ENCODE data around the gene KLHL8. TPM values are rescaled to one million over a fixed set of nuclear protein-coding genes. Genes with fewer than 3 reads are reported as not detected.

Gene KLHL8
- total and polyA plus RNA-seq, 2 donors (not counting 1 experiment from before 2014, with no cell fraction given): 2.3 to 14.3 TPM

GRCh38 chr4:87230806-87231205 lies 10.4 kb upstream of the KLHL8 start:
- Histone ChIP-seq H3K4me2 (replicated peaks; ENCODE audit: low read depth, low read length, poor library complexity, severe bottlenecking) (no peak overlapping the region), H3K4me3 (ENCODE audit: control extremely low read depth in 1 of 5, extremely low read depth in 1 of 5, insufficient read depth in 1 of 5, low read depth in 2 of 5, low read length in 4 of 5) (no peak overlapping the region), H3K9me3 (ENCODE audit: control extremely low read depth in 1 of 3, control insufficient read depth in 2 of 3, insufficient read depth in 1 of 3, low read length in 2 of 3) (no peaks in the 10 kb centered on the region), H2AFZ (ENCODE audit: insufficient read depth, low read depth, low read length, poor library complexity, severe bottlenecking) (no peak overlapping the region), H3K79me2 (ENCODE audit: control insufficient read depth, insufficient read depth, low read length) (no peaks in the 10 kb centered on the region), H3K4me1 (ENCODE audit: control insufficient read depth in 2 of 2, insufficient read depth in 2 of 2, low read length in 2 of 2) (peaks cover 0 to 3% of the 10 kb centered on the region in 2 donors), H3K27ac (ENCODE audit: low read length in 2 of 2) (no peak overlapping the region), H3K36me3 (replicated peaks in 1 of 2; ENCODE audit: control extremely low read depth in 1 of 2, control insufficient read depth in 1 of 2, extremely low read depth in 1 of 2, insufficient read depth in 2 of 2, low read length in 1 of 2) (no peaks in the 10 kb centered on the region), H4K20me1 (ENCODE audit: control insufficient read depth, insufficient read depth, low read length, poor library complexity, severe bottlenecking) (no peaks in the 10 kb centered on the region), H3K27me3 (replicated peaks in 1 of 4; ENCODE audit: control extremely low read depth in 1 of 4, control insufficient read depth in 3 of 4, insufficient read depth in 4 of 4, low read length in 3 of 4) (no peaks in the 10 kb centered on the region), H3K9ac (ENCODE audit: low read length) (no peak overlapping the region)
- Mint-ChIP-seq H3K4me1 (peaks cover 3% of the 10 kb centered on the region), H3K27me3 (peaks cover 5% of the 10 kb centered on the region), H3K27ac (no peak overlapping the region), H3K9me3 (ENCODE audit: insufficient read depth) (no peaks in the 10 kb centered on the region), H3K4me3 (no peak overlapping the region)
- TF ChIP-seq EZH2 (IDR thresholded peaks at IDR 0.05; ENCODE audit: borderline replicate concordance, insufficient read depth, low read depth, low read length, poor library complexity, severe bottlenecking): no peak
- no peak for TF ChIP-seq CTCF (IDR thresholded peaks at IDR 0.05)
- WGBS (ENCODE audit: insufficient coverage): 95% methylated on average over 5 of the region's 6 CpGs
- ChIA-PET POLR2A (no interaction called here), CTCF (interaction anchor here (2.5 kb wide), 1 partner anchor 80 kb away, joined by 11 read pairs; no protein-coding TSS in a partner anchor)
- DNase-seq (no peak), ATAC-seq (ENCODE audit: low read depth) (no peak)
- intact Hi-C loops (cut with micrococcal nuclease): no loop called here

GRCh38 chr4:87229979-87230378 lies 9.6 kb upstream of the KLHL8 start:
- no peak overlapping the region for H3K4me3 Mint-ChIP-seq

More at GRCh38 chr4:87229979-87230378, 9.6 kb upstream of the KLHL8 start:
- H3K27me3 Mint-ChIP-seq: peaks cover 5% of the 10 kb centered on the region
- ChIA-PET POLR2A (no interaction called here), CTCF (interaction anchor here (0.6 to 2.5 kb wide), 2 partner anchors 79 to 87 kb away, joined by 3 to 11 read pairs; no protein-coding TSS in a partner anchor)
- DNase-seq (no peak), ATAC-seq (ENCODE audit: low read depth) (no peak)
- no peaks in the 10 kb centered on the region for H3K9me3 Mint-ChIP-seq (ENCODE audit: insufficient read depth)
- no peaks in the 10 kb centered on the region for H3K27me3 ChIP-seq (replicated peaks in 1 of 4; ENCODE audit: control extremely low read depth in 1 of 4, control insufficient read depth in 3 of 4, insufficient read depth in 4 of 4, low read length in 3 of 4)
- no peak overlapping the region for H3K27ac Mint-ChIP-seq
- H3K4me2 ChIP-seq (replicated peaks; ENCODE audit: low read depth, low read length, poor library complexity, severe bottlenecking): no peak overlapping the region
- no peak overlapping the region for H3K27ac ChIP-seq (ENCODE audit: low read length in 2 of 2)
- no peaks in the 10 kb centered on the region for H3K9me3 ChIP-seq (ENCODE audit: control extremely low read depth in 1 of 3, control insufficient read depth in 2 of 3, insufficient read depth in 1 of 3, low read length in 2 of 3)
- no peaks in the 10 kb centered on the region for H3K4me1 ChIP-seq (ENCODE audit: control insufficient read depth in 2 of 2, insufficient read depth in 2 of 2, low read length in 2 of 2)
- WGBS (ENCODE audit: insufficient coverage): 86% methylated on average over 3 of the region's 3 CpGs
- no peaks in the 10 kb centered on the region for H3K36me3 ChIP-seq (replicated peaks in 1 of 2; ENCODE audit: control extremely low read depth in 1 of 2, control insufficient read depth in 1 of 2, extremely low read depth in 1 of 2, insufficient read depth in 2 of 2, low read length in 1 of 2)
- H4K20me1 ChIP-seq (ENCODE audit: control insufficient read depth, insufficient read depth, low read length, poor library complexity, severe bottlenecking): no peaks in the 10 kb centered on the region
- H3K9ac ChIP-seq (ENCODE audit: low read length): no peak overlapping the region
- intact Hi-C loops (cut with micrococcal nuclease): loop anchor here (10.0 kb wide), 1 partner anchor 1055 kb away; the partner anchor contains the start of gene PPM1K
- H2AFZ ChIP-seq (ENCODE audit: insufficient read depth, low read depth, low read length, poor library complexity, severe bottlenecking): no peak overlapping the region
- H3K79me2 ChIP-seq (ENCODE audit: control insufficient read depth, insufficient read depth, low read length): no peaks in the 10 kb centered on the region
- H3K4me1 Mint-ChIP-seq: no peaks in the 10 kb centered on the region
- TF ChIP-seq CTCF (IDR thresholded peaks at IDR 0.05) (no peak), EZH2 (IDR thresholded peaks at IDR 0.05; ENCODE audit: borderline replicate concordance, insufficient read depth, low read depth, low read length, poor library complexity, severe bottlenecking) (no peak)
- no peak overlapping the region for H3K4me3 ChIP-seq (ENCODE audit: control extremely low read depth in 1 of 5, extremely low read depth in 1 of 5, insufficient read depth in 1 of 5, low read depth in 2 of 5, low read length in 4 of 5)

Measured in B cell (primary cell).